Stimulated activated CD4-positive, alpha-beta T cell treated with anti-CD3 and anti-CD28 coated beads, Interleukin-1b, Interleukin-23, amount 100 ng/mL, for 48 hours (primary cell): ENCODE data around the gene ADK.
"Not testable (repeated sequence)": the region's sequence is repeated elsewhere in the genome, so short reads cannot be mapped to it uniquely, and the experiment has no call there.

Experiments
- DNase-seq: peaks from one replicate; pipeline ENCODE4 v3.0.0-alpha.2; 2020

ADK gene

DNA sequence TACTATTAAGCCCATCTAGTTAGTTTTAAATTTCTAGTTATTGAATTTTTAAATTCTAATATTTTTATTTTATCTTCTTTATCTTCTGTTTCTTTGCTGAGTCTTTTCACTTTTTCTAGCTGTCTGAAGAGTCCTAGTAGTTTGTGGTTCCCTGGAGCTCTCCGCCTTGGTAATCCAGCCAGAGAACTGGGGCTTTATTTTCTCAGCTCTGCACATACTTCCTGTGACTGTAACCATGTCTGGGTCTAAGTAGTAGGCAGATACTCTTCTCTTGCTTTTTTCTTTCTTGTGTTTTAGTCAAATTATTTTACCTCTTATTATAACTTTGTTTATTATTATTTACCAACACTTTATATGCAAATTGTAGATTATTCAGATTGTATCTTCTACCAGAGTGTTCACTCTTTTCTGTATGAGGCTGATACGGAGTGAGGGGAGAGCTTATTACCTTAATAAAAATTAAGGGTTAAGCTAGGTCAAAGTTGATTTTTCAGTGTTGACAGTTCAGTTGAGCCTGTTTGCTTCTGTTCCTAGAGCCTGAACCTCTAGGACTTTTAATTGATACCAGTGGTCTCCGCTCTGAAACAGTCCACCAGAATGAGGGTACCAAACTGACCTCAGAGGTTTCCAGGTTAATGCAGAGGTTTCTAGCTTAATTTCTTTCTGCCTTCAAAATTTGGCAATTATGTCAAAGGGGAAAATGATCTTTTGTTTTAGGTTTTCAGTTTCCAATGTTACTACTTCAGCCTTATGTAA is 155.4 kb downstream of the ADK start:
- DNase-seq, result no peak

GRCh38 chr10:74307061-74307651 is 156.1 kb downstream of the ADK start:
- DNase-seq, result no peak

GRCh38 chr10:74310652-74311257 is 159.7 kb downstream of the ADK start:
- DNase-seq, result no peak

GRCh38 chr10:74314166-74314565 is 163.1 kb downstream of the ADK start:
- DNase-seq, result no peak

DNA sequence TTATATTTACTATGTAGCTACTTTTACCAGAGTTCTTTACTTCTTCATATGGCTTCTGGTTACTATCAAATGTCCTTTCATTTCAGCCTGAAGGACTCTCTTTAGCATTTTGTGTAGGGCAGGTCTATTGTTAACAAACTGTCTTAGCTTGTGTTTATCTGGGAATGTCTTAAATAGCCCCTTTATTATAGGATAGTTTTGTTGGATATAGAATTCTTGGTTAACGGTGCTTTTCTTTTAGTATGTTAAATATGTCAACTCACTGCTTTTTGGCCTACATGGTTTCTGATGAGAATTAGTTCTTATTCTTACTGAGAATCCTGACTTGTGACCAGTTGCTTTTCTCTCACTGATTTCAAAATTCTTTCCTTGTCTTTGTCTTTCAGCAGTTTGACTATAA is 169.0 kb downstream of the ADK start:
- no peak for DNase-seq

GRCh38 chr10:74320717-74321116 is 169.7 kb downstream of the ADK start:
- no peak for DNase-seq

DNA sequence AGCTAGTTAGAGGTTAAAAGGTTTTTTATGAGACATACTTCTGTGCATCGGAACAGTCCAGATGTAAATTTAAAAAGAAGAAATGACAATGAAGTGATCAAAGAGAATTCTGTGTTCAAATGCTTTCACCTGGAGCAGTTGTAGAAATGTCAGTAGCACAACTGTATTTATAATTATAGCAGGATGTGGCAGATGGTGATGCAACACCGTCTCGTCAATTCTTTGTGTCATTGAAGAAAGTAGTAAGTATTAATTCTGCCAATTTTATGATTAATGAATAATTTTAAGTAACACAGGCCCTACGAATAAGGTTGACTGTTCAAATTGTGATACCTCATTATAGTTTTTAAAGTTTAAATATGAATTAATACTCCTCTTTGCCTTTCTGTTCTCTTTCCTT is 171.1 kb downstream of the ADK start:
- DNase-seq, result no peak

DNA sequence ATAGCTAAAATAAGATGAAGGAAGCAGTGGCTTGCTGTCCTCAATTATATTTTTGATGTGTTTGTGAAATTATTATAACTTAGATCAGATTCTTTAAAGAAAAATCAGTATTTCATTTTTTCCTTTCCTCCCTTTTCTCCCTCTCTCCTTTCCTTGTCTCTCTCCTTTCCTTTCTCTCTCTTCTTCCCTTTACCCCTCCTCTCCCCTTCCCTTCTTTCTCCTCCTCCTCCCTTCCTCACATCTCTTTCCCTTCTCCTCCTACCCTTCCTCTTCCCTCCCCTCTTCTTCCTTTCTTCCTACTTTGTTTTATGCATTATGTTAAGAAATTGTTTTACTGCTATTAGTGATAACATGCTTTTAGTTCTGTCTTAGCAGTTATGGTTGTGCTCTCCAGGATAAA is 171.5 kb downstream of the ADK start:
- DNase-seq, result no peak

- no peak for DNase-seq
These were observed 177.4 kb downstream of the ADK start for GRCh38 chr10:74328388-74328787.

DNA sequence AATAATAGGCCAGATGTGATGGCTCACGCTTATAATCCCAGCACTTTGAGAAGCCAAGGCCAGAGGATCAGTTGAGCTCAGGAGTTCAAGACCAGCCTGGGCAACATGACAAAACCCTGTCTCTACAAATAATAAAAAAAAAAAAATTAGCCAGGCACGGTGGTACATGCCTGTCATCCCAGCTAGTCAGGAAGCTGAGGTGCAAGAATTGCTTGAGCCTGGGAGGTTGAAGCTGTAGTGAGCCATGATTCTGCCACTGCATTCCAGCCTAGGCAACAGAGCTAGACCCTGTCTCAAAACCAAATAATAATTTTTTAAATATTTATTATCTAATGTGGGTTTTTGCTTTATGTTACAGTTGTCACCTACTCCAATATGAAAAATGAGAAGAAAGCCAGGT is 178.9 kb downstream of the ADK start:
- no peak for DNase-seq

GRCh38 chr10:74330646-74331045 is 179.6 kb downstream of the ADK start:
- no peak for DNase-seq

DNA sequence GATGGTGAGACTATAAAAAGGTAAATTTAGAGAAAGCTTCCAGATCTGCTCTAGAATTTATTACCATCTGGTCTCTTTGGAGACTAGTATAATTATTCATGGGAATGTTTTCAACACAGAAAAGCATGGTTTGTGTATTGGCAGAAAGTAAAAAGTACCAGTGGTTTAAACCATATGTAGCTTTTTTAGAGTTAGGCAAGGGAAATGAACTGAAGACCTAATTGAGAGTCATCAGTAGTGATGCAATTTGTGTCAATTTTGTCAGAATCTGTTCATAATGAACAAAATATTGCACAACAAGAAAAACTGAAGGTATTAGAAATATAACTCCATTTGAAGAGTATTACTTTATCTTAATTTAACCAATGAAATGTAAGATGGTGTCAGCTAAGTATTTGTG is 181.4 kb downstream of the ADK start:
- no peak for DNase-seq

- no peak for DNase-seq
These were observed 182.2 kb downstream of the ADK start for GRCh38 chr10:74333174-74333573.

- no peak for DNase-seq
These were observed 183.2 kb downstream of the ADK start for GRCh38 chr10:74334221-74334620.

- DNase-seq, result no peak
These were observed 184.5 kb downstream of the ADK start for GRCh38 chr10:74335501-74335900.

DNA sequence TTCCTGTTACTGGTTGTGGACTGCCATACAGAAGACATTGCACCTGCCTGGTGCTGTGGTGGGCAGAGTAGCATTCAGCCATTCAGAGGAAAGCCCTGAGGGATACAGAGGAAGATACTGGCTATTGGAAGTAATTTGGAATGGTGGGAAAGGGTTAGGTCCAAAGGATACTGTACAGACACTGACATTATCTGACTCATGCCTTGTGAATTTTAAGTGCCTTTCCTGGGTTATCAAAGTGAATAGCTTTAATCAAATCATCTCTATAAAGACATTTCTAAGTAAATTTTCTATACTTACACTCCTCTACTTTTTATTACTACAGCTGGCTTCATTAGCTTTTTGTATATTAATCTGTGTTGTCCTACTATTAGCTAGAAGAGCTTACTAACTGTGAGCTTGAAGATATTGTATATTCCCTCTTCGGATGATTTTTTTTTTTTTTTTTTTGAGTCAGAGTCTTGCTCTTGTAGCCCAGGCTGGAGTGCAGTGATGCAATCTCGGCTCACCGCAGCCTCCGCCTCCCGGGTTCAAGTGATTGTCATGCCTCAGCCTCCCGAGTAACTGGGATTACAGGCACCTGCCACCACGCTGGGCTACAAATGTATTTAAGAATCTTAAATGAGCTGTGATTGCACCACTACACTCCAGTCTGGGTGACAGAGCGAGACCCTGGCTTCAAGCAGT is 186.5 kb downstream of the ADK start:
- no peak for DNase-seq

DNA sequence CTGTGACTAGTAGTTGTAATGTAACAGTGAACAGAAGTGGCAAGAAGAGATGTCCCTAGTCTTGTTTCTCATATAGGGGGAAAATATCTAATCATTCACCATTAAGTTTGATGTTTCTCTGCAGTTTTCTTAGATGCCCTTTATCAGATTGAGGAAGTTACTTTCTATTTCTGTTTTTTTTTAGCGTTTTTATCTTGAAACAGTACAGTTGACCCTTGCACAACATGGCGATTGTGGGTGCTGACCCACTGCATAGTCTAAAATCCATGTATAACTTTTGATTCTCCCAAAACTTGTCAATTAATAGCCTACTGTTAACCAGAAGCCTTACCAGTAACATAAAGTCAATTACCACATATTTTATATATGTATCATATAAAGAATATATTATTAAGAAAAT is 192.0 kb downstream of the ADK start:
- no peak for DNase-seq

DNA sequence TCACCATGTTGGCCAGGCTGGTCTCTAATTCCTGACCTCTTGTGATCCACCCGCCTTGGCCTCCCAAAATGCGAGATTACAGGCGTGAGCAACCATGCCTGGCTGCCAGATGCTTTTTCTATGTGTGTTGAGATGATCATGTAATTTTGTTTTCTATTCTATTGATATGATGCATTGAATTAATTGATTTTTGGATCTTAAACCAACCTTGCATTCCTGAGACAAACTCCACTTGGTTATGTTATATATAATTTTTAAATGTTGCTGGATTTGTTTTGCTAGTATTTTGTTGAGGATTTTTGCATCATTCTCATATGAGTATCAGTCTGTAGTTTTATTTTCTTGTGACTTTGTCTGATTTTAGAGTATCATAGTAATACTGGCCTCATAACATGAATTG is 192.8 kb downstream of the ADK start:
- no peak for DNase-seq

DNA sequence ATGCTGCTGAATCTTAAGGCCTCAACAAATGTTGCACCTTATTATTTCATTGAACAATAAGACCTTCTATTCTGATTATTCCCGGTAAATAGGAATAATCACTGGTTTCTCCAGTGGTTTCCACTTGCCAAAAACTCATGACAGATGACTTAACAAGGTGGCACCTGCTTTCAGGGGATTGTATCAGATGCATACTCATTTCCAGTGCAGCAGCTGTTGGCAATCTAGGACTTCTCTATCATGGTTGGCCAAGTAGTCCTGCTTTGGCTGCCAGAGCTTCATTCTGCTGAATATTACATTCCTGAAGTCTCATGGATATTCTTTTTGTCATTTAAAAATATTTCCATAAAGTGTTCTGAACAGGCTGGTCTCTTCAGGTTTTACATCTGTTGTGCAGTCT is 193.3 kb downstream of the ADK start:
- no peak for DNase-seq

DNA sequence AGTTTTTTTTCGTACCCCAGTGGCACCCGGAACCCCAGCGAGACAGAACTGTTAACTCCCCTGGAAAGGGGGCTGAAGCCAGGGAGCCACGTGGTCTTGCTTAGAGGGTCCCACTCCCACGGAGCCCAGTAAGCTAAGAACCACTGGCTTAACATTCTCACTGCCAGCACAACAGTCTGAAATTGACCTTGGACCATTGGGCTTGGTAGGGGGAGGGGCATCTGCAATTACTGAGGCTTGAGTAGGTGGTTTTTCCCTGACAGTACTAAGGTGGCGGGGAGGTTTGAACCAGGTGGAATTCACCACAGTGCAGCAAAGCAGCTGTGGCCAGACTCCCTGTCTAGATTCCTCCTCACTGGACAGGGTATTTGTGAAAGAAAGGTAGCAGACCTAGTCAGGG is 196.5 kb downstream of the ADK start:
- no peak for DNase-seq

- DNase-seq, result not testable (repeated sequence)
These were observed 202.0 kb downstream of the ADK start for GRCh38 chr10:74353021-74353420.

GRCh38 chr10:74361678-74362077 is 210.7 kb downstream of the ADK start:
- no peak for DNase-seq

DNA sequence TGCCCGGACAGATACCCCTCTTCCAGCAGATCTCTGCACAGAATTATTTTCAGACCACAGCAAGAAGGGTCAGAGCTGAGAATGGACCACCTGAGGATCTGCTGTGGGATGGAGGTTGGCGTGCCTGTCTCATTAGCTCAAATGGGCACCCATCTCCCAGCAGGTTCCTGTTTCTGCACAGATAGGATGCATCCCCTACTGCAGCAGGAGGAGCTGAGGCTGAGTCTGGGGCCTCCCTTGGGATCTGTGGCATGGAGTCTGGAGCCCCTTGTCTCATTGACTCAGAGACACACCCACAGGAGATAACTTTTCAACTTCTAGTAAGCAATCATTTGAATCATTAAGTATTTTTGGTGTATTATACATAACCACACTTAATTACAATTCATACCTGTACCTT is 212.7 kb downstream of the ADK start:
- DNase-seq, result no peak

GRCh38 chr10:74365109-74365508 is 214.1 kb downstream of the ADK start:
- no peak for DNase-seq
